Neural cell (in vitro differentiated cells): ENCODE data around the gene GNA12. TPM values are rescaled to one million over a fixed set of nuclear protein-coding genes. Genes with fewer than 3 reads are reported as not detected.

Experiments
- H2AFZ ChIP-seq: fragments of 200-600, 300-800 bp; sonication (generic), shearing (Covaris generic); 2 replicates; pipeline ENCODE4 v1.6.0; 2014; ENCODE audit warnings: low read depth, mild to moderate bottlenecking, antibody characterized with exemption, low read length, moderate library complexity
- H3F3A ChIP-seq: fragments of 200-600 bp; shearing (Covaris generic); 2 replicates; pipeline ENCODE4 v1.6.1; 2016; ENCODE audit warnings: mild to moderate bottlenecking, moderate library complexity, mixed read lengths, antibody characterized with exemption, low read length; ENCODE audit not compliant: insufficient read depth, poor library complexity, severe bottlenecking
- H3K27ac ChIP-seq: fragments of 200-600, 300-800 bp; sonication (generic), shearing (Covaris generic); 2 replicates; pipeline ENCODE4 v1.5.1; 2014; ENCODE audit warnings: mild to moderate bottlenecking, low read length, moderate library complexity
- H3K27me3 ChIP-seq: fragments of 300-800, 200-600 bp; sonication (generic), shearing (Covaris generic); 2 replicates; pipeline ENCODE4 v1.6.0; 2014; ENCODE audit warnings: mild to moderate bottlenecking, low read depth, low read length, moderate library complexity; ENCODE audit not compliant: insufficient read depth
- H3K36me3 ChIP-seq: fragments of 300-800, 200-600 bp; sonication (generic), shearing (Covaris generic); 2 replicates; pipeline ENCODE4 v1.5.1; 2014; ENCODE audit warnings: mild to moderate bottlenecking, antibody characterized with exemption, low read length, moderate library complexity; ENCODE audit not compliant: insufficient read depth
- H3K4me2 ChIP-seq: fragments of 300-800, 200-600 bp; sonication (generic), shearing (Covaris generic); 2 replicates; pipeline ENCODE4 v1.6.0; 2014; ENCODE audit warnings: mild to moderate bottlenecking, low read length
- H3K4me3 ChIP-seq: fragments of 300-800, 200-600 bp; sonication (generic), shearing (Covaris generic); 2 replicates; pipeline ENCODE4 v1.5.1; 2014; ENCODE audit warnings: mild to moderate bottlenecking, low read length, moderate library complexity
- H3K79me2 ChIP-seq: fragments of 200-600 bp; shearing (Covaris generic); replicated peaks from 2 replicates; pipeline ENCODE4 v1.6.0; 2014; ENCODE audit warnings: mild to moderate bottlenecking, low read length, moderate library complexity; ENCODE audit not compliant: insufficient read depth
- H3K9ac ChIP-seq: fragments of 300-800, 200-600 bp; sonication (generic), shearing (Covaris generic); 2 replicates; pipeline ENCODE4 v1.6.1; 2016; ENCODE audit warnings: mild to moderate bottlenecking, low read length, mixed read lengths
- H3K9me2 ChIP-seq: fragments of 200-600 bp; shearing (Covaris generic); 2 replicates; pipeline ENCODE4 v1.6.1; 2016; ENCODE audit warnings: mild to moderate bottlenecking, low read length, mixed read lengths; ENCODE audit not compliant: insufficient read depth
- H3K9me3 ChIP-seq: fragments of 200-600, 300-800 bp; sonication (generic), shearing (Covaris generic); 2 replicates; pipeline ENCODE4 v1.6.1; 2016; ENCODE audit warnings: mild to moderate bottlenecking, mixed run types, low read length, moderate library complexity, mixed read lengths
- H4K20me1 ChIP-seq: fragments of 200-600 bp; shearing (Covaris generic); 2 replicates; pipeline ENCODE4 v1.6.1; 2016; ENCODE audit warnings: mild to moderate bottlenecking, mixed run types; ENCODE audit not compliant: insufficient read depth
- EP300 ChIP-seq: fragments of 450-650 bp; conservative IDR thresholded peaks from 2 replicates; pipeline ENCODE4 v1.6.1; 2014; ENCODE audit warnings: antibody characterized with exemption, mild to moderate bottlenecking, moderate library complexity; ENCODE audit not compliant: poor library complexity, severe bottlenecking
- EZH2 ChIP-seq: fragments of 200-600, 300-800 bp; shearing (Covaris generic), sonication (generic); IDR thresholded peaks from 2 replicates; pipeline ENCODE4 v1.6.1; 2014; ENCODE audit warnings: antibody characterized with exemption, low read length, borderline replicate concordance, mild to moderate bottlenecking; ENCODE audit not compliant: insufficient read depth, poor library complexity, severe bottlenecking
- MXI1 ChIP-seq: fragments of 450-650 bp; conservative IDR thresholded peaks from 2 replicates; pipeline ENCODE4 v1.6.1; 2014; ENCODE audit warnings: antibody characterized with exemption, mild to moderate bottlenecking; ENCODE audit not compliant: poor library complexity, severe bottlenecking
- POLR2AphosphoS5 ChIP-seq: IDR thresholded peaks from 2 replicates; pipeline ENCODE4 v1.6.1; 2012
- RAD21 ChIP-seq: fragments of 450-650 bp; conservative IDR thresholded peaks from 2 replicates; pipeline ENCODE4 v1.6.1; 2014; ENCODE audit warnings: antibody characterized with exemption, mild to moderate bottlenecking, moderate library complexity
- SMC3 ChIP-seq: fragments of 450-650 bp; conservative IDR thresholded peaks from 2 replicates; pipeline ENCODE4 v1.6.1; 2014; ENCODE audit warnings: antibody characterized with exemption, mild to moderate bottlenecking, moderate library complexity; ENCODE audit not compliant: poor library complexity
- TAF1 ChIP-seq: IDR thresholded peaks from 2 replicates; pipeline ENCODE4 v1.6.1; 2012; ENCODE audit warnings: low read depth
- polyA plus RNA-seq: library from polyadenylated mRNA; depleted of rRNA; stranded (reverse); fragments of >200 nt; gene quantifications from 2 replicates; pipeline ENCODE4 v1.2.3, GENCODE V29; 2014
- TF ChIP-seq, protein P1 (sequence below): fragments of 450-650 bp; IDR thresholded peaks from 2 replicates; pipeline ENCODE4 v1.5.1; 2014; ENCODE audit warnings: antibody characterized with exemption, mild to moderate bottlenecking, moderate library complexity; ENCODE audit not compliant: poor library complexity, severe bottlenecking
- TF ChIP-seq, protein P2 (sequence below): IDR thresholded peaks from 2 replicates; pipeline ENCODE4 v1.6.1; 2012; ENCODE audit warnings: borderline replicate concordance

GNA12 gene
- polyA plus RNA-seq, 1 donor from 2014 or later, result 15.5 TPM

DNA sequence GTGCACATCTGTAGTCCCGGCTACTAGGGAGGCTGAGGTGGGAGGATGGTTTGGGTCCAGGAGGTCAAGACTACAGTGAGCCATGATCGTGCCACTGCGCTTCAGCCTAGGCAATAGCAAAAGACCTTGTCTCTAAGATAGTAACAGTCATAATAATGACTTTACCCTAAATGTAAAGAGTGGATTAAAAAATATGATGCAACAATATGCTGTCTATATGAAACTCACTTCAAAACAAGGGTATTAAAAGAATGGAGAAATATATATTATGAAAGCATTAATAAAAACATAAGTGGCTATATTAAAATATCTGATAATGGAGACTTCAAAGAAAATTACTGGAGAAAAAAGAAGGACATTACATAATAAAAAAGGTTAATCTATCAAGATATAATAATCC, 5.7 kb downstream of the GNA12 start:
- Histone ChIP-seq H3K27me3 (no peaks in the 10 kb centered on the region), H3K4me3 (no peak overlapping the region), H3K9me3 (peaks cover 1% of the 10 kb centered on the region), H3K27ac (no peak overlapping the region), H3K36me3 (peaks cover 14% of the 10 kb centered on the region), H2AFZ (no peak overlapping the region), H3K9ac (no peak overlapping the region), H3K4me2 (no peak overlapping the region), H4K20me1 (no peaks in the 10 kb centered on the region), H3K9me2 (no peaks in the 10 kb centered on the region), H3F3A (no peaks in the 10 kb centered on the region), H3K79me2 (peaks cover 51% of the 10 kb centered on the region)
- TF ChIP-seq POLR2AphosphoS5 (no peak), EP300 (no peak), EZH2 (no peak), MXI1 (no peak), RAD21 (no peak), TAF1 (no peak), SMC3 (no peak)
- TF ChIP-seq, protein P1, sequence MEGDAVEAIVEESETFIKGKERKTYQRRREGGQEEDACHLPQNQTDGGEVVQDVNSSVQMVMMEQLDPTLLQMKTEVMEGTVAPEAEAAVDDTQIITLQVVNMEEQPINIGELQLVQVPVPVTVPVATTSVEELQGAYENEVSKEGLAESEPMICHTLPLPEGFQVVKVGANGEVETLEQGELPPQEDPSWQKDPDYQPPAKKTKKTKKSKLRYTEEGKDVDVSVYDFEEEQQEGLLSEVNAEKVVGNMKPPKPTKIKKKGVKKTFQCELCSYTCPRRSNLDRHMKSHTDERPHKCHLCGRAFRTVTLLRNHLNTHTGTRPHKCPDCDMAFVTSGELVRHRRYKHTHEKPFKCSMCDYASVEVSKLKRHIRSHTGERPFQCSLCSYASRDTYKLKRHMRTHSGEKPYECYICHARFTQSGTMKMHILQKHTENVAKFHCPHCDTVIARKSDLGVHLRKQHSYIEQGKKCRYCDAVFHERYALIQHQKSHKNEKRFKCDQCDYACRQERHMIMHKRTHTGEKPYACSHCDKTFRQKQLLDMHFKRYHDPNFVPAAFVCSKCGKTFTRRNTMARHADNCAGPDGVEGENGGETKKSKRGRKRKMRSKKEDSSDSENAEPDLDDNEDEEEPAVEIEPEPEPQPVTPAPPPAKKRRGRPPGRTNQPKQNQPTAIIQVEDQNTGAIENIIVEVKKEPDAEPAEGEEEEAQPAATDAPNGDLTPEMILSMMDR, result no peak
- TF ChIP-seq, protein P2, sequence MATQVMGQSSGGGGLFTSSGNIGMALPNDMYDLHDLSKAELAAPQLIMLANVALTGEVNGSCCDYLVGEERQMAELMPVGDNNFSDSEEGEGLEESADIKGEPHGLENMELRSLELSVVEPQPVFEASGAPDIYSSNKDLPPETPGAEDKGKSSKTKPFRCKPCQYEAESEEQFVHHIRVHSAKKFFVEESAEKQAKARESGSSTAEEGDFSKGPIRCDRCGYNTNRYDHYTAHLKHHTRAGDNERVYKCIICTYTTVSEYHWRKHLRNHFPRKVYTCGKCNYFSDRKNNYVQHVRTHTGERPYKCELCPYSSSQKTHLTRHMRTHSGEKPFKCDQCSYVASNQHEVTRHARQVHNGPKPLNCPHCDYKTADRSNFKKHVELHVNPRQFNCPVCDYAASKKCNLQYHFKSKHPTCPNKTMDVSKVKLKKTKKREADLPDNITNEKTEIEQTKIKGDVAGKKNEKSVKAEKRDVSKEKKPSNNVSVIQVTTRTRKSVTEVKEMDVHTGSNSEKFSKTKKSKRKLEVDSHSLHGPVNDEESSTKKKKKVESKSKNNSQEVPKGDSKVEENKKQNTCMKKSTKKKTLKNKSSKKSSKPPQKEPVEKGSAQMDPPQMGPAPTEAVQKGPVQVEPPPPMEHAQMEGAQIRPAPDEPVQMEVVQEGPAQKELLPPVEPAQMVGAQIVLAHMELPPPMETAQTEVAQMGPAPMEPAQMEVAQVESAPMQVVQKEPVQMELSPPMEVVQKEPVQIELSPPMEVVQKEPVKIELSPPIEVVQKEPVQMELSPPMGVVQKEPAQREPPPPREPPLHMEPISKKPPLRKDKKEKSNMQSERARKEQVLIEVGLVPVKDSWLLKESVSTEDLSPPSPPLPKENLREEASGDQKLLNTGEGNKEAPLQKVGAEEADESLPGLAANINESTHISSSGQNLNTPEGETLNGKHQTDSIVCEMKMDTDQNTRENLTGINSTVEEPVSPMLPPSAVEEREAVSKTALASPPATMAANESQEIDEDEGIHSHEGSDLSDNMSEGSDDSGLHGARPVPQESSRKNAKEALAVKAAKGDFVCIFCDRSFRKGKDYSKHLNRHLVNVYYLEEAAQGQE, result no peak

DNA sequence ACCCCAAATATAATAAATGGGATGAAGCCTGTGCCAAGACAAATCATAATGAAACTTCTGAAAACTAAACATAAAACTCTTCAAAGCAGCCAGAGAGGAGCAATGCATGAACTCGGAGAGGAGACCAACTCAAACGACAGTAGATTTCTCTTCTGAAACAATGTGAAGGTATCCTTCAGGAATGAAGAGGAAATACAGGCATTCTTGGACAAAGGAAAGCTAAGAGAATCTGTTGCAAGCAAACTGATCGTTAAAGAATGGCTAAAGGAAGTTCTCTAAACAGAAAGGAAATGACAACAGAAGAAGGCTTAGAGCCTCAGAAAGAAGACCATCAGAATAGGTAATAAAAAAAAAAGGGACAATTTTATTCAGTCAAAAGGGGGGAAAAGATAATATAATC, 6.6 kb downstream of the GNA12 start:
- H3K27me3 ChIP-seq, result no peaks in the 10 kb centered on the region
- no peak overlapping the region for H3K4me2 ChIP-seq
- peaks cover 51% of the 10 kb centered on the region for H3K79me2 ChIP-seq
- H3K9ac ChIP-seq, result no peak overlapping the region
- H3K36me3 ChIP-seq, result peaks cover 14% of the 10 kb centered on the region
- TF ChIP-seq SMC3, result no peak
- TF ChIP-seq, protein P2, result no peak
- TF ChIP-seq EZH2, result no peak
- no peak for TF ChIP-seq MXI1
- TF ChIP-seq EP300, result no peak
- TF ChIP-seq TAF1, result no peak
- TF ChIP-seq RAD21, result no peak
- TF ChIP-seq POLR2AphosphoS5, result no peak
- TF ChIP-seq, protein P1, result no peak
- no peaks in the 10 kb centered on the region for H3K9me2 ChIP-seq
- no peaks in the 10 kb centered on the region for H3F3A ChIP-seq
- H3K4me3 ChIP-seq, result no peak overlapping the region
- H4K20me1 ChIP-seq, result no peaks in the 10 kb centered on the region
- H2AFZ ChIP-seq, result no peak overlapping the region
- H3K9me3 ChIP-seq, result peaks cover 5% of the 10 kb centered on the region
- no peak overlapping the region for H3K27ac ChIP-seq
